PFSK-1 (cell line): ENCODE data around the gene TIMM13.

Source experiments
- POLR2AphosphoS5 ChIP-seq: IDR thresholded peaks from 2 replicates; pipeline ENCODE4 v1.6.1; 2012; ENCODE audit warnings: low read depth, mild to moderate bottlenecking, control low read depth, low read length, moderate library complexity
- REST ChIP-seq, 2 experiments: IDR thresholded peaks; 2 replicates each; pipeline versions ENCODE4 v1.6.1 to v1.8.0; 2011 to 2012; ENCODE audit warnings: low read depth in 2 of 2, low read length in 2 of 2, control low read depth in 1 of 2, inconsistent platforms in 1 of 2, mild to moderate bottlenecking in 1 of 2, moderate library complexity in 1 of 2; ENCODE audit not compliant: insufficient read depth in 1 of 2
- TAF1 ChIP-seq: IDR thresholded peaks from 2 replicates; pipeline ENCODE4 v1.6.1; 2012; ENCODE audit warnings: low read length, control low read depth, borderline replicate concordance; ENCODE audit not compliant: insufficient read depth

DNA sequence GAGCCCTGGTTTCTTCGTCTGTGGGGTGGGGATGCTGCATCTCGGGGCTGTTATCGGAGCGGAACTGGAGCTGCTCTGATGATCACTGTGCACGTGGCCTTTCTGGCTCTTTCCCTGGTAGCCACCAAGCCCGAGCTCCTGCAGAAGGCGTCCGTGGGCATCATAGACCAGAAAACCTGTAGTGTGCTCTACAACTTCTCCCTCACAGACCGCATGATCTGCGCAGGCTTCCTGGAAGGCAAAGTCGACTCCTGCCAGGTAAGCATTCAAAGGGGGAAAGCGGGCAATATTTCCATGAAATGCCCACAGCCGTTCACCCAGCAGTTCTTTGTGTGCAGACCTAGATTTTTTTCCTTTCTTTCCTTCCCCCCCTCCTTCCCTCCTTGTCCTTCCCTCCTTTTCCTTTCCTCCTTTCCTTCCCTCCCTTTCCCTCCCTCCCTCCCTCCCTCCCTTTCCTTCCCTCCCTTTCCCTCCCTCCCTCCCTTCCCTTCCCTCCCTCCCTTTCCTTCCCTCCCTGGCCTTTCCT is 9.4 kb downstream of the TIMM13 start:
- TF ChIP-seq POLR2AphosphoS5 (no peak), REST (IDR thresholded peaks at IDR 0.05; ENCODE audit: insufficient read depth in 1 of 2, low read depth in 2 of 2, low read length in 2 of 2) (no peak), TAF1 (no peak)
